Measurements from ENCODE around the gene H2AZ1. TPM values are rescaled to one million over a fixed set of nuclear protein-coding genes. Genes with fewer than 3 reads are reported as not detected.

Gene H2AZ1
- total and polyA plus RNA-seq, 7 donors: 57.9 to 256 (median 101) TPM

DNA sequence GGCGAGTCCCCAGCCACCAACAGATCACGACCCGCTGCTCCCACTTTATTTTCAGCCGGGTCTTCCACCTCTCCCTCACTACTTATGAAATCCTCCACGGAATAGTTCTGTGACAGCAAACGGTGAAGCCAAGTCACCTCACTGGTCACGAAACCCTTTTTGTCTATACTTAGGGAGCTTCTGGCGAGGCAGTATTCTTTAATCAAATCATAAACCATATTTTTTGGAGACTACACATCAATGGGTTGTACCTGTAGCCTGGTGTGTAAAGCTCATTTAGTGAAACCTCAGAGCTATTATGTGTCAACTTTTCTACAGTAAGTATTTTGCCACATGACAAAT, 809 bp upstream of the H2AZ1 start:
- peak overlapping the region; percentile 89 for H3K4me3 ChIP-seq
- intact Hi-C loops (cut with DNase I): loop anchor here in 1 of 2 donors (10.0 kb wide), 1 partner anchor 1686 kb away; the partner anchor contains the start of gene RAP1GDS1
- peaks cover 19% of the 10 kb centered on the region for H3K4me1 ChIP-seq
- H3K27ac ChIP-seq: peak overlapping the region; percentile 95
- ATAC-seq (no peak), DNase-seq (no peak)
- H3K27me3 ChIP-seq (ENCODE audit: insufficient read depth in 3 of 3, low read length in 2 of 3): no peaks in the 10 kb centered on the region
- TF ChIP-seq, protein P1, sequence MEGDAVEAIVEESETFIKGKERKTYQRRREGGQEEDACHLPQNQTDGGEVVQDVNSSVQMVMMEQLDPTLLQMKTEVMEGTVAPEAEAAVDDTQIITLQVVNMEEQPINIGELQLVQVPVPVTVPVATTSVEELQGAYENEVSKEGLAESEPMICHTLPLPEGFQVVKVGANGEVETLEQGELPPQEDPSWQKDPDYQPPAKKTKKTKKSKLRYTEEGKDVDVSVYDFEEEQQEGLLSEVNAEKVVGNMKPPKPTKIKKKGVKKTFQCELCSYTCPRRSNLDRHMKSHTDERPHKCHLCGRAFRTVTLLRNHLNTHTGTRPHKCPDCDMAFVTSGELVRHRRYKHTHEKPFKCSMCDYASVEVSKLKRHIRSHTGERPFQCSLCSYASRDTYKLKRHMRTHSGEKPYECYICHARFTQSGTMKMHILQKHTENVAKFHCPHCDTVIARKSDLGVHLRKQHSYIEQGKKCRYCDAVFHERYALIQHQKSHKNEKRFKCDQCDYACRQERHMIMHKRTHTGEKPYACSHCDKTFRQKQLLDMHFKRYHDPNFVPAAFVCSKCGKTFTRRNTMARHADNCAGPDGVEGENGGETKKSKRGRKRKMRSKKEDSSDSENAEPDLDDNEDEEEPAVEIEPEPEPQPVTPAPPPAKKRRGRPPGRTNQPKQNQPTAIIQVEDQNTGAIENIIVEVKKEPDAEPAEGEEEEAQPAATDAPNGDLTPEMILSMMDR (IDR thresholded peaks at IDR 0.05): no peak
- peaks cover 2 to 5% of the 10 kb centered on the region in 2 donors for H3K36me3 ChIP-seq (ENCODE audit: insufficient read depth in 1 of 2, low read depth in 1 of 2)
- no peaks in the 10 kb centered on the region for H3K9me3 ChIP-seq
- 1 to 2% (median 1%) methylated on average over 8 of the region's 8 CpGs for WGBS, 3 donors

DNA sequence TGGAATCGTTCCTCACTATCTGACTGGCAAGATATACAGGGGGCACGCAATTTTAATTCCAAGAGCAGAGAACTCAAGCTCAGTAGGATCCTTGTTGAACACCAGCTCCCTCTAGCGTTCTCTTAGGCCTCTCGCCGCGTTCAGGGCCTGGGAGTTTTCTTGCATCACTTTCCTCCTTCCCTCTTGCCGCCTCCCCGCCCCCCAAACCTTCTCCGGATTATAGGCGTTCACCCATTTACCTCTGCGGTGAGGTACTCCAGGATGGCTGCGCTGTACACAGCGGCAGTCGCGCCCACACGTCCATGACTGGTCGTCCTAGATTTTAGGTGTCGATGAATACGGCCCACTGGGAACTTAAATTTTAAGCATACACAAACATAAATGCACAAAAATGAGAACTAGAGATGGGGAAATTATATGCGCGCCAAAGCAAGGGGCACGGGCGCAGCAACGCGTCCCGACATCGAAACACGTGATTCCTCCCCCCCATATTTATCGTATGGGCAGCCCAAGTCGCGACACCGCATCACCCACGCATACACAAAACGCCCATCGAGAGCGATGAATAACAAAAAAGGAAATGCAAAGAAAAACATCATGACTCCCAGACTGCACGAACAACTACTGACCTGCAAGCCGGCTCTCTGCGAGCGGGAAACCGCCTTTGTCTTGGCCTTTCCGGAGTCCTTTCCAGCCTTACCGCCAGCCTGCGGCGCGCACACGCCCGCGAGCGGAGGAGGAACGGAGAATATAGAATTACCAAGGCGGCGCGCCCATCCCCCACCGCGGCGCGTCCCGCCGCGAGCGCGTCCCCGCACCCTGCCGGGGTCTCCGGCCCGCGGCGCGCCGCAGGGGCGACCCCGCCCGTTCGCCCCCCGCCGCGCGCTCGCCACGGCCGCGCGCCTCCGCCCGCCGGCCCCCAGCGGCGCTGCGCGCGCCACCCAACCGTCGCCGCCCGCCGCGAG, 759 bp downstream of the H2AZ1 start:
- WGBS, 3 donors: 0 to 1% (median 0%) methylated on average over 79 to 97 of the region's 98 CpGs
- Histone ChIP-seq H3K4me3 (peak overlapping the region; percentile 89), H3K36me3 (ENCODE audit: insufficient read depth in 1 of 2, low read depth in 1 of 2) (peaks cover 2 to 5% of the 10 kb centered on the region in 2 donors), H3K27ac (peak overlapping the region; percentile 95), H3K4me1 (peaks cover 31% of the 10 kb centered on the region), H3K27me3 (ENCODE audit: insufficient read depth in 3 of 3, low read length in 2 of 3) (no peaks in the 10 kb centered on the region), H3K9me3 (no peaks in the 10 kb centered on the region)
- intact Hi-C loops (cut with DNase I): loop anchor here (1.0 to 10.0 kb wide), 5 partner anchors 55 to 388 kb away; partner anchors contain the start of genes DAPP1 (in 1 of the 2), LAMTOR3 (in 1 of the 2) and TRMT10A (in 1 of the 2)
- DNase-seq (peak; percentile 83 to 88), ATAC-seq (peak; percentile 41 to 64 (median 52))
- TF ChIP-seq, protein P1 (IDR thresholded peaks at IDR 0.05): peak; percentile 79

DNA sequence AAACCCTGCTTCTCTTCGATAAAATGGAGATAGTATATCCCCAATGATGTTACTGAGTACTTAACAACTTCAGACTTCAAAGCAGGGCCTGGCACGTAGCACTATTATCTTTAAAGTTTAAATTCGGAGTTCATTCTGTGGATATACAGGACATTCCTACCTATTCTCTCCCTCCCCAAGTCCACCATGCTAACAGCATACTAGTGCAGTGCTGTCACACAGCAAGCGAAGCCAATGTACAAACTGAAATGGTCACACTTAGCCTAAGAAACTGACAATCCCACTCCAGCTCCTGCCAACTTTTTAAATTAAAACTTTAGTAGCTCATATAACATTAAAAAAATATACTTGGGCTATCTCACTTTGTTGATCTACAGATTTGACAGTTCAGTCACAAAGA, 2.5 kb downstream of the H2AZ1 start:
- Histone ChIP-seq H3K36me3 (ENCODE audit: insufficient read depth in 1 of 2, low read depth in 1 of 2) (peaks cover 2 to 5% of the 10 kb centered on the region in 2 donors), H3K4me3 (no peak overlapping the region), H3K27ac (peak overlapping the region; percentile 83), H3K4me1 (peaks cover 31% of the 10 kb centered on the region), H3K9me3 (no peaks in the 10 kb centered on the region), H3K27me3 (ENCODE audit: insufficient read depth in 3 of 3, low read length in 2 of 3) (no peaks in the 10 kb centered on the region)
- ATAC-seq (no peak), DNase-seq (no peak)
- TF ChIP-seq, protein P1 (IDR thresholded peaks at IDR 0.05): no peak
- intact Hi-C loops (cut with DNase I): loop anchor here (2.0 to 10.0 kb wide), 4 partner anchors 53 to 385 kb away; partner anchors contain the start of genes LAMTOR3 (in 2 of the 2), DAPP1 (in 1 of the 2) and TRMT10A (in 1 of the 2)
- 77 to 85% (median 78%) methylated on average over 4 of the region's 4 CpGs for WGBS, 3 donors

DNA sequence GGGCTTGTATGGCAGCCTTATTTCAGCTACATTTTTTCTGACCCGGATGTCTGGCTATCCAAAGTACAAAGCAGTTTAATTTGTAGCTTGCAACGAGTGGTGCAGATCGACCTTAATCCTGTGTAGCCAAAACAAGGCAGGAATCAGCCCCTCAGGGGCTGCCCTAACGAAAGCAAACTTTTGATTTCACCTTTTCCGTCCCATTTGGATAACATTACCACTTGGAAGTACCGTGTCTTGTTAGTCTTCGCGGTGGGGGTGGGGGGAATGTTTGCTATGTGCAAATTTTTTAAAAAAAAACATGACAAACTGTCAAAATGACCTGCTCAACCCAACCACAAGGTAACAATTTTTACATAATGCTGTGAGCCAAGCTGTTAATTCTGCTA, 2.9 kb downstream of the H2AZ1 start:
- ATAC-seq: no peak
- intact Hi-C loops (cut with DNase I): loop anchor here (2.0 to 10.0 kb wide), 4 partner anchors 52 to 385 kb away; partner anchors contain the start of genes DAPP1 (in 1 of the 2), LAMTOR3 (in 1 of the 2) and TRMT10A (in 1 of the 2)
- peak overlapping the region; percentile 77 for H3K4me3 ChIP-seq
- H3K9me3 ChIP-seq: no peaks in the 10 kb centered on the region
- H3K4me1 ChIP-seq: peaks cover 31% of the 10 kb centered on the region
- H3K27me3 ChIP-seq (ENCODE audit: insufficient read depth in 3 of 3, low read length in 2 of 3): no peaks in the 10 kb centered on the region
- 21 to 30% (median 23%) methylated on average over 8 of the region's 8 CpGs for WGBS, 3 donors
- TF ChIP-seq, protein P1 (IDR thresholded peaks at IDR 0.05): no peak
- DNase-seq: no peak
- H3K36me3 ChIP-seq (ENCODE audit: insufficient read depth in 1 of 2, low read depth in 1 of 2): peaks cover 2 to 5% of the 10 kb centered on the region in 2 donors
- peak overlapping the region; percentile 83 for H3K27ac ChIP-seq
